Adrenal gland (tissue), 12 donors: ENCODE data around the gene RAD9A. TPM values are rescaled to one million over a fixed set of nuclear protein-coding genes. Genes with fewer than 3 reads are reported as not detected.
A peak's percentile ranks its signal among the peaks of the same experiment; 100 is the strongest.

Experiments
- DNase-seq, 7 donors: peaks; one replicate each; pipeline ENCODE4 v3.0.0-alpha.2; 2019 to 2020
- H3K27ac ChIP-seq, 5 donors: fragments of 200-600 bp; sonication (generic) in 4 of 5; 1 replicate in 3 of 5; 2 replicates in 2 of 5; pipeline versions ENCODE4 v1.5.1 to v1.8.0; 2016 to 2020; ENCODE audit warnings: mild to moderate bottlenecking in 1 of 5
- H3K27me3 ChIP-seq: fragments of 200-600 bp; 2 replicates; pipeline ENCODE4 v1.8.0; 2021
- H3K36me3 ChIP-seq, 2 donors: fragments of 200-600 bp; replicated peaks in 1 of 2; 1 replicate in 1 of 2; 2 replicates in 1 of 2; pipeline versions ENCODE4 v1.5.1 to v1.8.0; 2018 to 2022
- H3K4me1 ChIP-seq, 2 donors: fragments of 200-600 bp; replicated peaks in 1 of 2; 1 replicate in 1 of 2; 2 replicates in 1 of 2; pipeline versions ENCODE4 v1.5.1 to v1.8.0; 2018 to 2021
- H3K4me3 ChIP-seq, 4 donors: fragments of 200-600 bp; sonication (generic) in 3 of 4; one replicate each; pipeline ENCODE4 v1.5.1; 2016 to 2018
- H3K9me3 ChIP-seq, 3 donors: fragments of 200-600 bp; sonication (generic) in 1 of 3; replicated peaks in 1 of 3; 1 replicate in 2 of 3; 2 replicates in 1 of 3; pipeline versions ENCODE4 v1.5.1 to v1.8.0; 2016 to 2021
- POLR2A ChIP-seq, 2 donors: fragments of 450-650 bp; IDR thresholded peaks; one replicate each; pipeline ENCODE4 v1.6.1; 2017; ENCODE audit warnings: antibody characterized with exemption in 2 of 2, mild to moderate bottlenecking in 2 of 2, moderate library complexity in 1 of 2
- WGBS, 4 donors: extraction: QIAGEN DNeasy Blood & Tissue Kit in 2 of 4; methylation state at CpG; one replicate each; pipeline versions ENCODE4 v1.1.5 to v1.1.7; 2013 to 2017; 5-methylcytosine and 5-hydroxymethylcytosine counted together
- intact Hi-C, 2 donors: fragments of 100-400 bp; cut with DNase I; formaldehyde crosslinking; loops; one replicate each; pipeline versions ENCODE4 v1.14.1 to v1.15.0; 2022 to 2023
- polyA plus RNA-seq, 3 donors: library from polyadenylated mRNA; stranded (reverse); fragments of 200-250 nt in 2 of 3; fragments of 350-450 nt in 1 of 3; fragmentation: Illumina TruSeq in 1 of 3; extraction: RNeasy Lipid Tissue Mini Kit (QIAGEN cat#74804) in 1 of 3; gene quantifications; one replicate each; pipeline ENCODE4 v1.2.3, GENCODE V29; 2013 to 2014
- total RNA-seq, 9 donors: library from RNA; depleted of rRNA in 4 of 9; stranded (reverse); fragments of >200 nt in 4 of 9; fragments of 120-200 nt in 1 of 9; fragmentation: NEBNext Ultra II Directional in 1 of 9; extraction: Animal tissue kit (Norgen Biotek cat#: 25700) in 1 of 9; gene quantifications; one replicate each; pipeline versions ENCODE4 v1.1.0 to v1.2.4, GENCODE V29; 2013 to 2023
- TF ChIP-seq, protein P1 (sequence below), 6 experiments: fragments of 450-650 bp in 4 of 6; fragments of 200-600 bp in 2 of 6; sonication (generic) in 1 of 6; IDR thresholded peaks; 1 replicate in 5 of 6; 2 replicates in 1 of 6; pipeline versions ENCODE4 v1.5.1 to v1.8.0; 2016 to 2021; ENCODE audit warnings: antibody characterized with exemption in 6 of 6, mild to moderate bottlenecking in 2 of 6, moderate library complexity in 1 of 6
- donor health status: healthy with polysubstance abuse.
- donor health status: Bipolar disorder and iron deficiency.
- donor health status: DM: yes; HTN: yes; CAD: no.
- donor health status: DM: no; HTN: no; CAD: no.
- donor health status: DM: no; HTN: no; CAD: no.
- donor health status: DM: yes; HTN: yes; CAD: no.

Gene RAD9A
- total and polyA plus RNA-seq, 12 donors, result 5.4 to 57.7 (median 15.0) TPM

DNA sequence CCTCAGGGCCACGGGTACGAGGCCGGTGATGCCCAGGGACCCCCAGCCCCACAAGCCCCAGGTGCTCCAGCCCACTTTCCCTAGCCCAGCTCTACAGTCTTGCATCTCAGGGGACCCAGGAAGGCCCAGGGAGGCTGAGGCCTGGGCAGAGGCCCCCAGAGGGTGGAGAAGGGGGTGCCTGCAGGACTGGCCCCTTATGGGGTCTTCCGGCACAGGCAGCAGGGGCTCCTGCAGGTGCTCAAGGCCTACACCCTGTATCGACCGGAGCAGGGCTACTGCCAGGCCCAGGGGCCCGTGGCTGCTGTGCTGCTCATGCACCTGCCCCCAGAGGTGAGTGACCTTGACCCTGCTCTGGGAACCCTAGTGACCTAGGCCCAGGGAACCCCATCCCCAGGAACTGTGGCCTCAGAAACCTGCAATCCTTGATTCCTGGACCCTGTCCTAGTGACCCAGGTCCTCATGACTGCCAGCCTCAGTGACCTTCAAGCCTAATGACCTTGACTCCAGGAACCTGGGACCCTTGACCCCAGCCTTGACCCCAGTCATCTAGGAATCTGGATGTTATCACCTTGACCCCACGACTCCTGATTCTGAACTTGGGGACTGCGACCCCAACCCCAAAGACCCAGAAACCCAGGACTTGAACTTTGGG is 14.0 kb downstream of the RAD9A start:
- intact Hi-C loops, result loop anchor here in 1 of 2 donors (5.0 kb wide), 1 partner anchor 101 kb away; the partner anchor contains the start of genes CDK2AP2 and PITPNM1
- WGBS, 4 donors, result 76 to 100% (median 86%) methylated on average over 2 to 9 of the region's 9 CpGs

DNA sequence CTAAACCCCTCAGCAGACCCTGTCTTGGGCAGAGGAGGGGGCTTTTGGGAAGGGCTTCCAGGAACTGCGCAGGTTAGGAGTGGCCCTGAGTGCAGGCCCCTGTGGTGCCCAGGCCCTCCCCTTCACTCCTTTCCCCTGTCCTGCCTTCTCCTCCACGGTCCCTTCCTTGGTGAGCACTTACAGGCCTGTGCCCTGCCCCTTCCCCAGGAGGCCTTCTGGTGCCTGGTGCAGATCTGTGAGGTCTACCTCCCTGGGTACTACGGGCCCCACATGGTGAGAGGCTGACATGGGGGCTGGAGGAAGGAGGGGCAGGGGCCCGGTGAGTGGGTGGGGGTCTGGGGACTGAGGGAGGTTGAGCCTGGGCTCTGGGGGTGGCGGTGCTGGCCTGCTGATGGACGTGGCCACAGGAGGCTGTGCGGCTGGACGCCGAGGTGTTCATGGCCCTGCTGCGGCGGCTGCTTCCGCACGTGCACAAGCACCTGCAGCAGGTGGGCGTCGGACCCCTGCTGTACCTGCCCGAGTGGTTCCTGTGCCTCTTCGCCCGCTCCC is 14.7 kb downstream of the RAD9A start:
- intact Hi-C loops, result loop anchor here in 1 of 2 donors (5.0 kb wide), 1 partner anchor 101 kb away; the partner anchor contains the start of genes CDK2AP2 and PITPNM1
- Histone ChIP-seq H3K36me3 (no peaks in the 10 kb centered on the region), H3K4me1 (peaks cover 0 to 7% of the 10 kb centered on the region in 2 donors), H3K27me3 (peaks cover 24% of the 10 kb centered on the region), H3K27ac (no peak overlapping the region), H3K9me3 (no peaks in the 10 kb centered on the region), H3K4me3 (no peak overlapping the region)
- no peak for DNase-seq
- WGBS, 4 donors, result 83 to 88% (median 85%) methylated on average over 2 to 18 of the region's 18 CpGs
- TF ChIP-seq, protein P1, sequence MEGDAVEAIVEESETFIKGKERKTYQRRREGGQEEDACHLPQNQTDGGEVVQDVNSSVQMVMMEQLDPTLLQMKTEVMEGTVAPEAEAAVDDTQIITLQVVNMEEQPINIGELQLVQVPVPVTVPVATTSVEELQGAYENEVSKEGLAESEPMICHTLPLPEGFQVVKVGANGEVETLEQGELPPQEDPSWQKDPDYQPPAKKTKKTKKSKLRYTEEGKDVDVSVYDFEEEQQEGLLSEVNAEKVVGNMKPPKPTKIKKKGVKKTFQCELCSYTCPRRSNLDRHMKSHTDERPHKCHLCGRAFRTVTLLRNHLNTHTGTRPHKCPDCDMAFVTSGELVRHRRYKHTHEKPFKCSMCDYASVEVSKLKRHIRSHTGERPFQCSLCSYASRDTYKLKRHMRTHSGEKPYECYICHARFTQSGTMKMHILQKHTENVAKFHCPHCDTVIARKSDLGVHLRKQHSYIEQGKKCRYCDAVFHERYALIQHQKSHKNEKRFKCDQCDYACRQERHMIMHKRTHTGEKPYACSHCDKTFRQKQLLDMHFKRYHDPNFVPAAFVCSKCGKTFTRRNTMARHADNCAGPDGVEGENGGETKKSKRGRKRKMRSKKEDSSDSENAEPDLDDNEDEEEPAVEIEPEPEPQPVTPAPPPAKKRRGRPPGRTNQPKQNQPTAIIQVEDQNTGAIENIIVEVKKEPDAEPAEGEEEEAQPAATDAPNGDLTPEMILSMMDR (IDR thresholded peaks at IDR 0.05), result no peak
- TF ChIP-seq POLR2A (IDR thresholded peaks at IDR 0.05), result no peak

More for the DNA sequence above, 14.0 kb downstream of the RAD9A start:
- DNase-seq, result peak in 1 of 7 donors; percentile 28
- no peaks in the 10 kb centered on the region for H3K9me3 ChIP-seq
- peaks cover 19% of the 10 kb centered on the region for H3K27me3 ChIP-seq
- no peak overlapping the region for H3K4me3 ChIP-seq
- TF ChIP-seq POLR2A (IDR thresholded peaks at IDR 0.05), result no peak
- TF ChIP-seq, protein P1 (IDR thresholded peaks at IDR 0.05), result no peak
- peaks cover 3 to 9% of the 10 kb centered on the region in 2 donors for H3K4me1 ChIP-seq
- no peak overlapping the region for H3K27ac ChIP-seq
- H3K36me3 ChIP-seq, result no peaks in the 10 kb centered on the region

DNA sequence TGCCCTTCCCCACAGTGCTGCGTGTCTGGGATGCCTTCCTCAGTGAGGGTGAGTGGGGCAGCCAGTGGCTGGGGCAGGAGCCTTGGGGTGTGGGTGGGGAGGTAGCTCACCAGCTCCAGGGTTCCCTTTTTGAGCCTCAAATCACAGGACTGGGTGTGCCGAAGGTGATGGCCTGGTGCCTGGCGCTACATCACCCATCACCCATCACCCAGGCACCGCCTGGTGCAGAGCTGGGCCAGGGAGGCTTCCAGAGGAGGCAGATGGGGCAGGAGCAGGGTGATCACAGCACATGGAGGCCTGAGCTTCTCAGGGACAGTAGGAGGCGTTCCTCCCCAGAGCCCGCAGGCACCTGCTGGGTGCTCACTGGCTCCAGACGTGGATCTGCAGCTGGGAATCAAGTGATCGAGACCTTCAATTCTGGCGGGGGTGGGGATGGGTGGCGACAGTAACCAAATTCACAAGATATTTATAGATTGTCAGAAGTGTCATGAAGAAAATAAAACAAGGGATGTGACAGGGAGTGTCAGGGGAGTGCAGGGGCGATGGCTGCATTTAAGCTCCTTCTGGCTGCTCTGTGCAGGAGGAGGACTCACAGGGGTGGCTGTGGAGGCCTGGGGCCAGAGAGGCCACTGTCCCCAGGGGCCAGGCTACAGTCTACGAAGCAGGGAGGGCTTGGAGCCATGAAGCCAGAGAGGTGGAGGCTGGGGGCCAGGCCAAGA is 15.3 kb downstream of the RAD9A start:
- WGBS, 4 donors, result 39 to 59% (median 55%) methylated on average over 8 to 12 of the region's 12 CpGs
- TF ChIP-seq, protein P1 (IDR thresholded peaks at IDR 0.05), result no peak
- TF ChIP-seq POLR2A (IDR thresholded peaks at IDR 0.05), result no peak
- intact Hi-C loops, result loop anchor here in 1 of 2 donors (5.0 kb wide), 1 partner anchor 100 kb away; the partner anchor contains the start of genes CDK2AP2 and PITPNM1
- no peak overlapping the region for H3K4me3 ChIP-seq
- no peaks in the 10 kb centered on the region for H3K9me3 ChIP-seq
- no peaks in the 10 kb centered on the region for H3K36me3 ChIP-seq
- no peak for DNase-seq
- H3K4me1 ChIP-seq, result peaks cover 0 to 4% of the 10 kb centered on the region in 2 donors
- H3K27me3 ChIP-seq, result peaks cover 24% of the 10 kb centered on the region
- no peak overlapping the region for H3K27ac ChIP-seq

DNA sequence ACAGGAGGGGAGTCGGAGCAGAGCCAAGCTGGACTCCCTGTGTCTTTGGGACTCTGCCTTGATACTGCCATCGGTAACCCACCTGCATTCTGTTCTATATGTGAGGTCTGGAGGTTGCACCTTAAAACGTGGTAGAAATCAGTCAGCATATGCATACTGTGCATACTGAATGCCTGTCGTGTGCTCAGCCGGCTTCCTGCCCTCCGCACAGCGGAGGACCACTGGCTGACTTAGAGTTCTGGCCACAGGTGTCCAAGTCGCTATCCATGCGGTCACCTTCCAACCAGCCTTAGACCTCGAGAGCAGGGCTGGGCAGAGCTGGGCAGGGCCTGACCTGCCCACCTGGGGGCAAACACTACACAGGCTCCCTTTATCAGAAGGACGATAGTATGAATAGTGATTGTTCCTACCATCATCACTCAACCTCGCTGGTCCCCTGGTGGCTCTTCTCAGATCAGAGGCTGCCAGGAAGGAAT is 15.9 kb downstream of the RAD9A start:
- no peaks in the 10 kb centered on the region for H3K9me3 ChIP-seq

More for the DNA sequence above, 15.9 kb downstream of the RAD9A start:
- Histone ChIP-seq H3K27ac (no peak overlapping the region), H3K4me1 (peaks cover 0 to 3% of the 10 kb centered on the region in 2 donors), H3K27me3 (peaks cover 29% of the 10 kb centered on the region), H3K36me3 (no peaks in the 10 kb centered on the region), H3K4me3 (no peak overlapping the region)
- WGBS, 4 donors, result 60 to 74% (median 65%) methylated on average over 4 to 12 of the region's 12 CpGs
- no peak for DNase-seq
- TF ChIP-seq POLR2A (IDR thresholded peaks at IDR 0.05), result no peak
- TF ChIP-seq, protein P1 (IDR thresholded peaks at IDR 0.05), result no peak
- intact Hi-C loops, result loop anchor here in 1 of 2 donors (5.0 kb wide), 1 partner anchor 100 kb away; the partner anchor contains the start of genes CDK2AP2 and PITPNM1
